Lower leg skin (tissue), 4 donors: Measurements from ENCODE around the gene WDR89. TPM values are rescaled to one million over a fixed set of nuclear protein-coding genes. Genes with fewer than 3 reads are reported as not detected.

Experiments used
- DNase-seq, 2 donors: peaks; one replicate each; pipeline ENCODE4 v3.0.0-alpha.2; 2019; ENCODE audit warnings: low spot score in 2 of 2
- H3K4me3 ChIP-seq: fragments of 200-600 bp; sonication (generic); 2 replicates; pipeline ENCODE4 v1.5.1; 2017; ENCODE audit warnings: mild to moderate bottlenecking, low read depth; ENCODE audit not compliant: poor library complexity, severe bottlenecking
- POLR2A ChIP-seq, 2 donors: fragments of 450-650 bp; IDR thresholded peaks; one replicate each; pipeline ENCODE4 v1.6.1; 2016 to 2017; ENCODE audit warnings: antibody characterized with exemption in 2 of 2, mild to moderate bottlenecking in 1 of 2, moderate library complexity in 1 of 2
- WGBS, 2 donors: methylation state at CpG; one replicate each; pipeline ENCODE4 v1.1.5; 2018; 5-methylcytosine and 5-hydroxymethylcytosine counted together
- intact Hi-C: fragments of 100-400 bp; cut with DNase I; formaldehyde crosslinking; loops from one replicate; pipeline ENCODE4 v1.15.0; 2023; ENCODE audit warnings: low total_unique reads
- total RNA-seq, 4 donors: library from RNA; depleted of rRNA; stranded (reverse); fragments of >200 nt; gene quantifications; one replicate each; pipeline ENCODE4 v1.1.0, GENCODE V29; 2016
- TF ChIP-seq, protein P1 (sequence below), 3 donors: fragments of 450-650 bp; IDR thresholded peaks; one replicate each; pipeline ENCODE4 v1.5.1; 2016; ENCODE audit warnings: antibody characterized with exemption in 3 of 3, mild to moderate bottlenecking in 3 of 3, moderate library complexity in 2 of 3

WDR89 gene
- total RNA-seq, 4 donors from 2014 or later: 2.2 to 8.9 (median 6.8) TPM

DNA sequence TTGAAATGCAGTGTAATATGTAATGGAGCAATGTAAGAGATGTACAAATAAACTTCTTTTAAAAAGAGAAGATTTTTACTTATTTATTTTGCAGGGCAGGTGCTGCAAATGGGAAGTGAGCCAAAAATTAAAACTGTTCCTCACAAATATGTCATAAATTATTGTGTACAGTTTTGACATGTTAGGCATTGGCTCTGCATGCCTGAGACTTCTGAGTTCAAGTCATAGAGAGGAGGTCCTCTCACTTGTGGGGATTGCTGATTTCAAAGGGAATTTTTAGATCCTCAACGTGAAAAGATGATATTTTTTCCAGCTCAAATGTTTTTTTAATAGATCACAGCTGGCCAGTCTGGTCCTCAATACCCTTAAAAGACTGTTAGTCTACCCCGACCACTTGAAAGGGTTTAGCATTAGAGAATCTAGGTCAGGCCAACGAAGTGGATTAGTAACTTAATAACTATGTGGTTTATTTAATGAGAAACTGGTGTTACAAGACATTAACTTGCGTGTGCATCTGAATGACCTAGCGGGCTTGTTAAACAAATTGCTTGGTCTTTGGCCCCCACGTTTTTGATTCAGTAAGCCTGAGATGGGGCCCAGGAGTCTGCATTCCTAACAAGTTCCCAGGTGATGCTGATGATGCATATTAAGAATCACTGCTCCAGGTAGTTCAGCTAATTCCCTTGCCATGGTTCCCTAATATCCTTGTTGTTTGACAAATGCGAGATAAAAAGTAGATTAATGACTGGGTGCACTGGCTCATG is 30.9 kb upstream of the WDR89 start:
- WGBS, 2 donors: 37 to 39% methylated on average over 7 of the region's 7 CpGs
- intact Hi-C loops: no loop called here
- no peak for DNase-seq
- TF ChIP-seq POLR2A (IDR thresholded peaks at IDR 0.05): no peak
- TF ChIP-seq, protein P1, sequence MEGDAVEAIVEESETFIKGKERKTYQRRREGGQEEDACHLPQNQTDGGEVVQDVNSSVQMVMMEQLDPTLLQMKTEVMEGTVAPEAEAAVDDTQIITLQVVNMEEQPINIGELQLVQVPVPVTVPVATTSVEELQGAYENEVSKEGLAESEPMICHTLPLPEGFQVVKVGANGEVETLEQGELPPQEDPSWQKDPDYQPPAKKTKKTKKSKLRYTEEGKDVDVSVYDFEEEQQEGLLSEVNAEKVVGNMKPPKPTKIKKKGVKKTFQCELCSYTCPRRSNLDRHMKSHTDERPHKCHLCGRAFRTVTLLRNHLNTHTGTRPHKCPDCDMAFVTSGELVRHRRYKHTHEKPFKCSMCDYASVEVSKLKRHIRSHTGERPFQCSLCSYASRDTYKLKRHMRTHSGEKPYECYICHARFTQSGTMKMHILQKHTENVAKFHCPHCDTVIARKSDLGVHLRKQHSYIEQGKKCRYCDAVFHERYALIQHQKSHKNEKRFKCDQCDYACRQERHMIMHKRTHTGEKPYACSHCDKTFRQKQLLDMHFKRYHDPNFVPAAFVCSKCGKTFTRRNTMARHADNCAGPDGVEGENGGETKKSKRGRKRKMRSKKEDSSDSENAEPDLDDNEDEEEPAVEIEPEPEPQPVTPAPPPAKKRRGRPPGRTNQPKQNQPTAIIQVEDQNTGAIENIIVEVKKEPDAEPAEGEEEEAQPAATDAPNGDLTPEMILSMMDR (IDR thresholded peaks at IDR 0.05): no peak
- H3K4me3 ChIP-seq: no peak overlapping the region

DNA sequence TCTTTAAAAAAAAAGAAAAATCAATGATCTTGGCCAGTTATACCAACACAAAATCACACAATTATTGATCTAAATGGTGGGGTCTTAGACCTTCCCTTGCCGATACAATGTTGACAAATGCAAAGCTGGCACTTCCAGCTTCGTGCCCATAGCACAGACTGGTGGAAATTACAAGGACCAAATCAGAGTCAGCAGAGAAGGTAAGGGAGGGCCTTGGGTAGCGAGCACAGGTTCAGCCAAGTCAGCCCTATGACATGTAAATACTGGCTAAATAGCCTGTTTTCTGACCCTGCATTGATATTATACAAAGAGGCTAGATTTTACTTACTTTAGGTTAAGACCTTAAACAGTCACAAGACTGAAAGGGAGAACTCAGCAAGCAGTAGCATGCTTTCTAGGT is 30.3 kb upstream of the WDR89 start:
- H3K4me3 ChIP-seq: no peak overlapping the region
- DNase-seq: no peak
- TF ChIP-seq POLR2A (IDR thresholded peaks at IDR 0.05): no peak
- TF ChIP-seq, protein P1 (IDR thresholded peaks at IDR 0.05): no peak
- intact Hi-C loops: no loop called here
- 77 to 87% methylated on average over 3 of the region's 3 CpGs for WGBS, 2 donors

DNA sequence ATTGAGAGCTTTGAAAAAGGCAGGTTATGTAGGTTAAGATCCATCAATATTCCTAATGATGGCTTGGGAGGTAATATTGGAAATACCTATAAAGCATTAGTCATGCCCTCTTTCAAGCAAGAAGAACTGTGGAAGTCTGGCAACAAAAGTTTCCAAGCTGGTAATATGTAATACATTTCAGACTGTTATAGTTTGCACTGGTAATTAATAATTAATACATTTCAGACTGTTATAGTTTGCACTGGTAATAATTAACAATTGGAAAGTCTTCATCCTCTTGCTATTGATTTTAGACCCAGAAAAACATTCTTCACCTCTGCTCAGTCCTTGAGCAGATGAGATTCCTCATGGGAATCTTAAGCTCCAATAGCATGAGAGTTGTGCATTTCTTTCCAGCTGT is 29.0 kb upstream of the WDR89 start:
- no peak overlapping the region for H3K4me3 ChIP-seq
- no peak for DNase-seq
- no peak for TF ChIP-seq POLR2A (IDR thresholded peaks at IDR 0.05)
- TF ChIP-seq, protein P1 (IDR thresholded peaks at IDR 0.05): no peak
- intact Hi-C loops: no loop called here

DNA sequence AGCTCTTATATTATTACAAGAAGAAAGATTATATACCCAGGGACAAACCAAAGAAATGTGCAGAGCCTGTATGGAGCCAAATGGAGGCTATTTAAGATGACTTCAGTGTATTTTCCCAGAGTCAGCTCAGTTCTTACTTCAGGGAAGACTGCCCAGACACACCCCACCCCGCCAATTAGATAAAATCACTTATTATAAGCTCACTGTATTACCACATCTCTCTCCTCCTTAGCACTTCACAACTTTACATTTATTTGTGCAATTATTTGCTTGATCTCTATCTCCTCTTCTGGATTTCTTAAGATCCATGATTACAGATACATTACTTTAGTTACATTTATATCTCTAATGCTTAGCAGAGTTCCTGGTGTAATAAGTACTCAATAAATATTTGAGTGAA is 24.7 kb upstream of the WDR89 start:
- intact Hi-C loops: no loop called here
- WGBS, 2 donors: 37 to 50% methylated on average over 1 of the region's 1 CpG
- TF ChIP-seq POLR2A (IDR thresholded peaks at IDR 0.05): no peak
- TF ChIP-seq, protein P1 (IDR thresholded peaks at IDR 0.05): no peak

DNA sequence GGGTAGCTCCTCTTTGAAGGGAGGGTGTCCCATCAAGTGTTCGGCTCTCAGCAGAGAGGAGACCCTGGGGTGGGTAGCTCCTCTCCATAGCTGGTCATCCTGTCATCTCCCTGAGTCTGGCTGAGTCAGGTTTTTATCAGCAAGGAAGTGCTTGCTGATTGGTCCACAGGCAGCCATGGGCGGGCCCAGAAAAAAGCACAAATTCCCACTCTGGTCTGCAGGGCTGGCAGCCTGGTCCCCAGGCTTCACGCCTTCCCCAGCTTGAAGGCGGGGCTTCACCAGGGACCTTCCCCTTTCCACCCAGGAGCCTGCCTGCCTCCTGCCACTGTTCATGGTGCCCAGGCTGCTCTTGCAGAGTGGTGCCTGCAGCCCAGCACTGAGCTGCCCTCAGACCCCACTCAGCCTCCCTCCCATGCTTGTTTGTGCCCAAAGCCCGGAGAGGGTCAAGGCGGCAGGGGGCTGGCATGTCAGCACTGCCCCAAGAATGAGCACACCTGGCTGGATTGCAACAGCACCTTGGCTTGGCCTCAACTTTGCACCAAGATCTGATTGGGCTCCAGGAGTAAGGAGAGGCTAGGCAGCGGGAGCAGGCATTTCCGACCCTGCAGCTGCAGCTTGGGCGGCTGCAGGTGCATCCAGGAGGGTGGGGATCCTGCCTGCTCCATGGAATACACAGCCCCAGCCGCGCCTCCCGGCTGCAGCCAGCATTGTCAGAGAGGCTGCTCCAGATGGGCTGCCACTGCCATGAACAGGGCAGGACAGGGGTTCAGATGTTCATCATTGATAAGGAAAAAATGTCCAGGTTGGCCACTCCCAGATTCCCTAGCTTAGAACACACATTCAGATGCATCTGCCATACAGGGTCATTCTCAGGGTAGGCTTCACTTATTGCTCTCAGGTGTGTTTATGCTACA is 22.0 kb upstream of the WDR89 start:
- no peak for DNase-seq
- 87 to 88% methylated on average over 11 to 12 of the region's 12 CpGs for WGBS, 2 donors
- intact Hi-C loops: no loop called here
- no peak overlapping the region for H3K4me3 ChIP-seq
- TF ChIP-seq, protein P1 (IDR thresholded peaks at IDR 0.05): no peak
- TF ChIP-seq POLR2A (IDR thresholded peaks at IDR 0.05): no peak

More for the DNA sequence above, 24.7 kb upstream of the WDR89 start:
- no peak overlapping the region for H3K4me3 ChIP-seq
- no peak for DNase-seq
